Peyer's patch (tissue), 4 donors: Measurements from ENCODE around the gene ADGRF4. TPM values are rescaled to one million over a fixed set of nuclear protein-coding genes. Genes with fewer than 3 reads are reported as not detected.

Experiments used
- DNase-seq, 3 donors: peaks; one replicate each; pipeline ENCODE4 v3.0.0-alpha.2; 2017 to 2019
- H3K27ac ChIP-seq, 4 donors: fragments of 200-600 bp; sonication (generic); one replicate each; pipeline ENCODE4 v1.5.1; 2016 to 2019
- H3K27me3 ChIP-seq, 2 donors: fragments of 200-600 bp; sonication (generic); one replicate each; pipeline ENCODE4 v1.5.1; 2019
- H3K36me3 ChIP-seq, 3 donors: fragments of 200-600 bp; sonication (generic); one replicate each; pipeline ENCODE4 v1.5.1; 2016 to 2019
- H3K4me1 ChIP-seq, 4 donors: fragments of 200-600 bp; sonication (generic); one replicate each; pipeline ENCODE4 v1.5.1; 2016 to 2019
- H3K4me3 ChIP-seq, 4 donors: fragments of 200-600 bp; sonication (generic); 1 replicate in 3 of 4; 2 replicates in 1 of 4; pipeline ENCODE4 v1.5.1; 2016 to 2019; ENCODE audit warnings: mild to moderate bottlenecking in 1 of 4
- H3K9me3 ChIP-seq, 4 donors: fragments of 200-600 bp; sonication (generic); one replicate each; pipeline ENCODE4 v1.5.1; 2016 to 2019; ENCODE audit warnings: mild to moderate bottlenecking in 1 of 4
- CTCF ChIP-seq, 6 experiments: fragments of 450-650 bp in 4 of 6; fragments of 200-600 bp in 2 of 6; sonication (generic) in 1 of 6; IDR thresholded peaks; one replicate each; pipeline ENCODE4 v1.5.1; 2017 to 2019; ENCODE audit warnings: antibody characterized with exemption in 6 of 6, mild to moderate bottlenecking in 3 of 6, moderate library complexity in 1 of 6
- POLR2A ChIP-seq, 2 donors: fragments of 450-650 bp; IDR thresholded peaks; one replicate each; pipeline ENCODE4 v1.5.1; 2017; ENCODE audit warnings: antibody characterized with exemption in 2 of 2, mild to moderate bottlenecking in 2 of 2, moderate library complexity in 2 of 2
- total RNA-seq, 4 donors: library from RNA; depleted of rRNA; stranded (reverse); fragments of >200 nt; gene quantifications; one replicate each; pipeline ENCODE4 v1.1.0, GENCODE V29; 2016

Gene ADGRF4
- total RNA-seq, 4 donors from 2014 or later = 0.18 to 0.80 (median 0.57) TPM; not detected in 1

- DNase-seq = no peak
These were observed 2.2 kb downstream of the ADGRF4 start for GRCh38 chr6:47700596-47700995.

GRCh38 chr6:47701363-47701762 lies 3.0 kb downstream of the ADGRF4 start:
- TF ChIP-seq CTCF (IDR thresholded peaks at IDR 0.05) = no peak
- TF ChIP-seq POLR2A (IDR thresholded peaks at IDR 0.05) = no peak
- DNase-seq = no peak
- H3K27ac ChIP-seq = no peak overlapping the region
- H3K4me3 ChIP-seq = no peak overlapping the region
- no peaks in the 10 kb centered on the region for H3K27me3 ChIP-seq
- H3K9me3 ChIP-seq = no peaks in the 10 kb centered on the region
- H3K4me1 ChIP-seq = no peaks in the 10 kb centered on the region
- H3K36me3 ChIP-seq = no peaks in the 10 kb centered on the region

More at GRCh38 chr6:47700596-47700995, 2.2 kb downstream of the ADGRF4 start:
- no peaks in the 10 kb centered on the region for H3K36me3 ChIP-seq
- no peak overlapping the region for H3K4me3 ChIP-seq
- H3K27me3 ChIP-seq = no peaks in the 10 kb centered on the region
- no peaks in the 10 kb centered on the region for H3K9me3 ChIP-seq
- no peaks in the 10 kb centered on the region for H3K4me1 ChIP-seq
- TF ChIP-seq POLR2A (IDR thresholded peaks at IDR 0.05) (no peak), CTCF (IDR thresholded peaks at IDR 0.05) (no peak)
- H3K27ac ChIP-seq = no peak overlapping the region

GRCh38 chr6:47709160-47709559 lies 10.8 kb downstream of the ADGRF4 start:
- no peak for TF ChIP-seq POLR2A (IDR thresholded peaks at IDR 0.05)
- no peak for TF ChIP-seq CTCF (IDR thresholded peaks at IDR 0.05)
- H3K4me3 ChIP-seq = no peak overlapping the region
- no peak overlapping the region for H3K27ac ChIP-seq
- H3K36me3 ChIP-seq = no peaks in the 10 kb centered on the region
- no peak for DNase-seq
- no peaks in the 10 kb centered on the region for H3K9me3 ChIP-seq
- no peaks in the 10 kb centered on the region for H3K27me3 ChIP-seq
- no peaks in the 10 kb centered on the region for H3K4me1 ChIP-seq

GRCh38 chr6:47710295-47710694 lies 11.9 kb downstream of the ADGRF4 start:
- no peaks in the 10 kb centered on the region for H3K27me3 ChIP-seq
- H3K9me3 ChIP-seq = no peaks in the 10 kb centered on the region
- H3K4me3 ChIP-seq = no peak overlapping the region
- H3K36me3 ChIP-seq = no peaks in the 10 kb centered on the region
- H3K27ac ChIP-seq = no peak overlapping the region
- TF ChIP-seq CTCF (IDR thresholded peaks at IDR 0.05) (no peak), POLR2A (IDR thresholded peaks at IDR 0.05) (no peak)
- H3K4me1 ChIP-seq = no peaks in the 10 kb centered on the region
- no peak for DNase-seq

- Histone ChIP-seq H3K4me1 (no peaks in the 10 kb centered on the region), H3K36me3 (no peaks in the 10 kb centered on the region), H3K27ac (no peak overlapping the region), H3K4me3 (no peak overlapping the region), H3K9me3 (no peaks in the 10 kb centered on the region), H3K27me3 (no peaks in the 10 kb centered on the region)
- no peak for DNase-seq
- TF ChIP-seq POLR2A (IDR thresholded peaks at IDR 0.05) (no peak), CTCF (IDR thresholded peaks at IDR 0.05) (no peak)
These were observed 14.8 kb downstream of the ADGRF4 start for GRCh38 chr6:47713200-47713599.

GRCh38 chr6:47714802-47715201 lies 16.4 kb downstream of the ADGRF4 start:
- no peak for TF ChIP-seq POLR2A (IDR thresholded peaks at IDR 0.05)
- no peak for TF ChIP-seq CTCF (IDR thresholded peaks at IDR 0.05)
- no peak for DNase-seq
- Histone ChIP-seq H3K36me3 (no peaks in the 10 kb centered on the region), H3K4me1 (no peaks in the 10 kb centered on the region), H3K27ac (no peak overlapping the region), H3K4me3 (no peak overlapping the region), H3K9me3 (no peaks in the 10 kb centered on the region), H3K27me3 (no peaks in the 10 kb centered on the region)
